HEK293 (cell line): ENCODE measurements around the gene GUCY1A2.

Experiments
- CTCF ChIA-PET: fragments of 350-600 bp; formaldehyde crosslinking; extraction: SDS; loops from one replicate; lab custom pipeline; 2021; ENCODE audit warnings: antibody characterized with exemption; lab: Yijun Ruan, JAX
- POLR2A ChIA-PET: fragments of 300-600 bp; formaldehyde crosslinking; extraction: SDS; loops from one replicate; lab custom pipeline; 2020; ENCODE audit warnings: antibody characterized with exemption, inconsistent platforms; lab: Yijun Ruan, JAX
- H3K27ac ChIP-seq: fragments of 200-500 bp; sonication (Bioruptor generic); 2 replicates; pipeline ENCODE4 v1.5.1; 2014; ENCODE audit warnings: low read depth, low read length, control low read depth, inconsistent platforms; ENCODE audit errors: extremely low read depth
- H3K36me3 ChIP-seq, 2 experiments: fragments of 200-500 bp in 1 of 2; sonication (Bioruptor generic) in 1 of 2; 1 replicate in 1 of 2; 2 replicates in 1 of 2; pipeline ENCODE4 v1.5.1; 2014 to 2017; ENCODE audit warnings: inconsistent platforms in 2 of 2, low read length in 2 of 2; ENCODE audit not compliant: control insufficient read depth in 2 of 2, insufficient read depth in 1 of 2
- H3K4me1 ChIP-seq: fragments of 200-500 bp; sonication (Bioruptor generic); 2 replicates; pipeline ENCODE4 v1.5.1; 2014; ENCODE audit warnings: mild to moderate bottlenecking, low read length, inconsistent platforms; ENCODE audit not compliant: control insufficient read depth, insufficient read depth
- H3K4me3 ChIP-seq: 2 replicates; pipeline ENCODE4 v1.5.1; 2011; ENCODE audit warnings: low read depth, mild to moderate bottlenecking, control low read depth, low read length, moderate library complexity
- H3K9me3 ChIP-seq: fragments of 200-500 bp; sonication (Bioruptor generic); 2 replicates; pipeline ENCODE4 v1.5.1; 2014; ENCODE audit warnings: low read depth, low read length, inconsistent platforms; ENCODE audit not compliant: control insufficient read depth, insufficient read depth
- BCL11A ChIP-seq: fragments of 450-650 bp; formaldehyde crosslinking; IDR thresholded peaks from 2 replicates; pipeline ENCODE4 v1.5.1; 2016; ENCODE audit warnings: low read depth, missing biosample characterization, missing genetic modification characterization
- ZBTB7A ChIP-seq: fragments of 450-650 bp; formaldehyde crosslinking; IDR thresholded peaks from 2 replicates; pipeline ENCODE4 v1.5.1; 2016; ENCODE audit warnings: low read depth, missing biosample characterization, missing genetic modification characterization
- ZIC2 ChIP-seq: fragments of 450-650 bp; formaldehyde crosslinking; IDR thresholded peaks from 2 replicates; pipeline ENCODE4 v1.5.1; 2016; ENCODE audit warnings: missing biosample characterization, missing genetic modification characterization
- ZNF10 ChIP-seq: fragments of 450-650 bp; formaldehyde crosslinking; IDR thresholded peaks from 2 replicates; pipeline ENCODE4 v1.5.1; 2017; ENCODE audit warnings: missing biosample characterization, missing genetic modification characterization
- ZNF133 ChIP-seq: fragments of 450-650 bp; formaldehyde crosslinking; IDR thresholded peaks from 2 replicates; pipeline ENCODE4 v1.5.1; 2016; ENCODE audit warnings: missing biosample characterization, missing genetic modification characterization
- ZNF169 ChIP-seq: fragments of 450-650 bp; formaldehyde crosslinking; IDR thresholded peaks from 2 replicates; pipeline ENCODE4 v1.5.1; 2016; ENCODE audit warnings: missing biosample characterization, missing genetic modification characterization
- ZNF175 ChIP-seq: fragments of 450-650 bp; formaldehyde crosslinking; IDR thresholded peaks from 2 replicates; pipeline ENCODE4 v1.5.1; 2016; ENCODE audit warnings: missing biosample characterization, missing genetic modification characterization
- ZNF2 ChIP-seq: fragments of 450-650 bp; formaldehyde crosslinking; IDR thresholded peaks from 2 replicates; pipeline ENCODE4 v1.5.1; 2016; ENCODE audit warnings: missing biosample characterization, missing genetic modification characterization
- ZNF223 ChIP-seq: fragments of 450-650 bp; formaldehyde crosslinking; IDR thresholded peaks from 2 replicates; pipeline ENCODE4 v1.5.1; 2016; ENCODE audit warnings: missing biosample characterization, missing genetic modification characterization
- ZNF266 ChIP-seq: fragments of 450-650 bp; formaldehyde crosslinking; IDR thresholded peaks from 2 replicates; pipeline ENCODE4 v1.5.1; 2016; ENCODE audit warnings: missing biosample characterization, missing genetic modification characterization, low read depth
- ZNF311 ChIP-seq: fragments of 450-650 bp; formaldehyde crosslinking; IDR thresholded peaks from 2 replicates; pipeline ENCODE4 v1.5.1; 2017; ENCODE audit warnings: missing biosample characterization, missing genetic modification characterization, borderline replicate concordance
- ZNF324 ChIP-seq: fragments of 450-650 bp; formaldehyde crosslinking; IDR thresholded peaks from 2 replicates; pipeline ENCODE4 v1.5.1; 2016; ENCODE audit warnings: missing biosample characterization, missing genetic modification characterization
- ZNF514 ChIP-seq: fragments of 450-650 bp; formaldehyde crosslinking; IDR thresholded peaks from 2 replicates; pipeline ENCODE4 v1.5.1; 2016; ENCODE audit warnings: missing biosample characterization, missing genetic modification characterization
- ZNF600 ChIP-seq: fragments of 450-650 bp; formaldehyde crosslinking; IDR thresholded peaks from 2 replicates; pipeline ENCODE4 v1.5.1; 2016; ENCODE audit warnings: missing biosample characterization, missing genetic modification characterization
- ZNF624 ChIP-seq: fragments of 450-650 bp; formaldehyde crosslinking; IDR thresholded peaks from 2 replicates; pipeline ENCODE4 v1.5.1; 2017; ENCODE audit warnings: missing biosample characterization, missing genetic modification characterization
- ZNF701 ChIP-seq: fragments of 450-650 bp; formaldehyde crosslinking; IDR thresholded peaks from 2 replicates; pipeline ENCODE4 v1.5.1; 2016; ENCODE audit warnings: missing biosample characterization, missing genetic modification characterization
- ZNF707 ChIP-seq: fragments of 450-650 bp; formaldehyde crosslinking; IDR thresholded peaks from 2 replicates; pipeline ENCODE4 v1.5.1; 2016; ENCODE audit warnings: missing biosample characterization, missing genetic modification characterization
- TF ChIP-seq, protein P1 (sequence below): fragments of 450-650 bp; formaldehyde crosslinking; IDR thresholded peaks from 2 replicates; pipeline ENCODE4 v1.5.1; 2016; ENCODE audit warnings: missing biosample characterization, missing genetic modification characterization
- TF ChIP-seq, protein P2 (sequence below): fragments of 450-650 bp; formaldehyde crosslinking; IDR thresholded peaks from 2 replicates; pipeline ENCODE4 v1.5.1; 2017; ENCODE audit warnings: missing biosample characterization, missing genetic modification characterization
- TF ChIP-seq, protein P3 (sequence below): fragments of 450-650 bp; formaldehyde crosslinking; IDR thresholded peaks from 2 replicates; pipeline ENCODE4 v1.5.1; 2016; ENCODE audit warnings: missing biosample characterization, missing genetic modification characterization
- TF ChIP-seq, protein P4 (sequence below): fragments of 450-650 bp; formaldehyde crosslinking; IDR thresholded peaks from 2 replicates; pipeline ENCODE4 v1.5.1; 2016; ENCODE audit warnings: missing biosample characterization, missing genetic modification characterization
- TF ChIP-seq, protein P5 (sequence below): fragments of 450-650 bp; formaldehyde crosslinking; IDR thresholded peaks from 2 replicates; pipeline ENCODE4 v1.5.1; 2017; ENCODE audit warnings: missing biosample characterization, mild to moderate bottlenecking, missing genetic modification characterization, moderate library complexity

GUCY1A2 gene

DNA sequence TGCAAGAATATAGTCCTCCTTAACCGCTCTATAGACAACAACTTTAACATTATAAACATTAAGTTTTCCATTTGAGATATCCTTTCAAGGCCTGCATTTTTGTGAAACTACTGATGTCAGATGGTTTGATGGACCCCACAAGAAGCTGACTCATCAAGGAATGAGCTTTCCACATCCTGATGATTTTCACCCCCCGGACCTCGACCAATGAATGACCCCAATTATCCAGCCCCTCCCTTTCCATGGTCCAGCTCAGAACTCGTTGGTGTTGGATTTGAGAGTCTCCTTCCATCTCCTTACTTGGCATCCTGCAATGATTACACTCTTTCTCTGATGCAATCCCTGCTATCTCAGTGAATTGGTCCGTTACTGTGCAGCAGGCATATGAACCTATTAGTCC is 31.8 kb upstream of the GUCY1A2 start (continued):
- TF ChIP-seq ZNF266 (tag by site-specific recombination) (no peak), ZNF223 (tag by site-specific recombination) (no peak), ZNF169 (tag by site-specific recombination) (no peak), ZNF514 (tag by site-specific recombination) (no peak), ZNF624 (tag by site-specific recombination) (no peak)
- TF ChIP-seq, protein P1, sequence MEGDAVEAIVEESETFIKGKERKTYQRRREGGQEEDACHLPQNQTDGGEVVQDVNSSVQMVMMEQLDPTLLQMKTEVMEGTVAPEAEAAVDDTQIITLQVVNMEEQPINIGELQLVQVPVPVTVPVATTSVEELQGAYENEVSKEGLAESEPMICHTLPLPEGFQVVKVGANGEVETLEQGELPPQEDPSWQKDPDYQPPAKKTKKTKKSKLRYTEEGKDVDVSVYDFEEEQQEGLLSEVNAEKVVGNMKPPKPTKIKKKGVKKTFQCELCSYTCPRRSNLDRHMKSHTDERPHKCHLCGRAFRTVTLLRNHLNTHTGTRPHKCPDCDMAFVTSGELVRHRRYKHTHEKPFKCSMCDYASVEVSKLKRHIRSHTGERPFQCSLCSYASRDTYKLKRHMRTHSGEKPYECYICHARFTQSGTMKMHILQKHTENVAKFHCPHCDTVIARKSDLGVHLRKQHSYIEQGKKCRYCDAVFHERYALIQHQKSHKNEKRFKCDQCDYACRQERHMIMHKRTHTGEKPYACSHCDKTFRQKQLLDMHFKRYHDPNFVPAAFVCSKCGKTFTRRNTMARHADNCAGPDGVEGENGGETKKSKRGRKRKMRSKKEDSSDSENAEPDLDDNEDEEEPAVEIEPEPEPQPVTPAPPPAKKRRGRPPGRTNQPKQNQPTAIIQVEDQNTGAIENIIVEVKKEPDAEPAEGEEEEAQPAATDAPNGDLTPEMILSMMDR: no peak

DNA sequence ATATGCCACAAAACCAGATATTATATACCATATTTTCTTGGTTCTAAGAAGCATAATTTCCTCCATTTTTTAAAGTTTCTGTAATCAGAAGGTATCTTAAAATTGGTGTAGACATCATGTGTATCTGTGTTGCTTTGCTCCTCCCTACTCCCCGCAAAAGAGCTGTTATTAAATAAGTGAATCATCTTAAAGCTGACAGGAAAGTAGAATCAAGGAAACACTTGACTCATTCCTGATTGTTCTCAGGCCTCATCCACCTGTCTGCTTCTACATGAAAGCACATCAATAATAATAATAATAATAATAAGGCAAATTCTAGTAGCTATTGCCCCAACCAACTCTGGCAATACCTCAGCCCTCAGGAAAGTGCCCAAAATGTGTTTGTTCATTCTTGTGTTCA is 26.2 kb upstream of the GUCY1A2 start:
- Histone ChIP-seq H3K27ac (no peak overlapping the region), H3K9me3 (no peaks in the 10 kb centered on the region), H3K36me3 (no peaks in the 10 kb centered on the region), H3K4me1 (no peaks in the 10 kb centered on the region), H3K4me3 (no peak overlapping the region)
- no peak for TF ChIP-seq ZNF10 (tag by site-specific recombination)
- TF ChIP-seq, protein P2, sequence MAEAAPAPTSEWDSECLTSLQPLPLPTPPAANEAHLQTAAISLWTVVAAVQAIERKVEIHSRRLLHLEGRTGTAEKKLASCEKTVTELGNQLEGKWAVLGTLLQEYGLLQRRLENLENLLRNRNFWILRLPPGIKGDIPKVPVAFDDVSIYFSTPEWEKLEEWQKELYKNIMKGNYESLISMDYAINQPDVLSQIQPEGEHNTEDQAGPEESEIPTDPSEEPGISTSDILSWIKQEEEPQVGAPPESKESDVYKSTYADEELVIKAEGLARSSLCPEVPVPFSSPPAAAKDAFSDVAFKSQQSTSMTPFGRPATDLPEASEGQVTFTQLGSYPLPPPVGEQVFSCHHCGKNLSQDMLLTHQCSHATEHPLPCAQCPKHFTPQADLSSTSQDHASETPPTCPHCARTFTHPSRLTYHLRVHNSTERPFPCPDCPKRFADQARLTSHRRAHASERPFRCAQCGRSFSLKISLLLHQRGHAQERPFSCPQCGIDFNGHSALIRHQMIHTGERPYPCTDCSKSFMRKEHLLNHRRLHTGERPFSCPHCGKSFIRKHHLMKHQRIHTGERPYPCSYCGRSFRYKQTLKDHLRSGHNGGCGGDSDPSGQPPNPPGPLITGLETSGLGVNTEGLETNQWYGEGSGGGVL (tag by site-specific recombination): no peak
- TF ChIP-seq ZIC2: no peak
- TF ChIP-seq ZNF600 (tag by site-specific recombination): no peak
- no peak for TF ChIP-seq ZNF175 (tag by site-specific recombination)
- TF ChIP-seq, protein P1: no peak
- TF ChIP-seq, protein P3, sequence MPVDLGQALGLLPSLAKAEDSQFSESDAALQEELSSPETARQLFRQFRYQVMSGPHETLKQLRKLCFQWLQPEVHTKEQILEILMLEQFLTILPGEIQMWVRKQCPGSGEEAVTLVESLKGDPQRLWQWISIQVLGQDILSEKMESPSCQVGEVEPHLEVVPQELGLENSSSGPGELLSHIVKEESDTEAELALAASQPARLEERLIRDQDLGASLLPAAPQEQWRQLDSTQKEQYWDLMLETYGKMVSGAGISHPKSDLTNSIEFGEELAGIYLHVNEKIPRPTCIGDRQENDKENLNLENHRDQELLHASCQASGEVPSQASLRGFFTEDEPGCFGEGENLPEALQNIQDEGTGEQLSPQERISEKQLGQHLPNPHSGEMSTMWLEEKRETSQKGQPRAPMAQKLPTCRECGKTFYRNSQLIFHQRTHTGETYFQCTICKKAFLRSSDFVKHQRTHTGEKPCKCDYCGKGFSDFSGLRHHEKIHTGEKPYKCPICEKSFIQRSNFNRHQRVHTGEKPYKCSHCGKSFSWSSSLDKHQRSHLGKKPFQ (tag by site-specific recombination): no peak
- no peak for TF ChIP-seq ZNF311
- TF ChIP-seq, protein P4, sequence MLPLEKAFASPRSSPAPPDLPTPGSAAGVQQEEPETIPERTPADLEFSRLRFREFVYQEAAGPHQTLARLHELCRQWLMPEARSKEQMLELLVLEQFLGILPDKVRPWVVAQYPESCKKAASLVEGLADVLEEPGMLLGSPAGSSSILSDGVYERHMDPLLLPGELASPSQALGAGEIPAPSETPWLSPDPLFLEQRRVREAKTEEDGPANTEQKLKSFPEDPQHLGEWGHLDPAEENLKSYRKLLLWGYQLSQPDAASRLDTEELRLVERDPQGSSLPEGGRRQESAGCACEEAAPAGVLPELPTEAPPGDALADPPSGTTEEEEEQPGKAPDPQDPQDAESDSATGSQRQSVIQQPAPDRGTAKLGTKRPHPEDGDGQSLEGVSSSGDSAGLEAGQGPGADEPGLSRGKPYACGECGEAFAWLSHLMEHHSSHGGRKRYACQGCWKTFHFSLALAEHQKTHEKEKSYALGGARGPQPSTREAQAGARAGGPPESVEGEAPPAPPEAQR (tag by site-specific recombination): no peak
- no peak for TF ChIP-seq ZNF324 (tag by site-specific recombination)
- no peak for TF ChIP-seq ZNF133 (tag by site-specific recombination)
- TF ChIP-seq ZNF707 (tag by site-specific recombination): no peak
- no peak for TF ChIP-seq BCL11A
- TF ChIP-seq, protein P5, sequence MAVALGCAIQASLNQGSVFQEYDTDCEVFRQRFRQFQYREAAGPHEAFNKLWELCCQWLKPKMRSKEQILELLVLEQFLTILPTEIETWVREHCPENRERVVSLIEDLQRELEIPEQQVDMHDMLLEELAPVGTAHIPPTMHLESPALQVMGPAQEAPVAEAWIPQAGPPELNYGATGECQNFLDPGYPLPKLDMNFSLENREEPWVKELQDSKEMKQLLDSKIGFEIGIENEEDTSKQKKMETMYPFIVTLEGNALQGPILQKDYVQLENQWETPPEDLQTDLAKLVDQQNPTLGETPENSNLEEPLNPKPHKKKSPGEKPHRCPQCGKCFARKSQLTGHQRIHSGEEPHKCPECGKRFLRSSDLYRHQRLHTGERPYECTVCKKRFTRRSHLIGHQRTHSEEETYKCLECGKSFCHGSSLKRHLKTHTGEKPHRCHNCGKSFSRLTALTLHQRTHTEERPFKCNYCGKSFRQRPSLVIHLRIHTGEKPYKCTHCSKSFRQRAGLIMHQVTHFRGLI (tag by site-specific recombination): no peak
- TF ChIP-seq ZNF2 (tag by site-specific recombination): no peak
- TF ChIP-seq ZNF701 (tag by site-specific recombination): no peak
- TF ChIP-seq ZBTB7A (tag by site-specific recombination): no peak
- CTCF ChIA-PET: interaction anchor here (0.7 kb wide), 1 partner anchor 639 kb away, joined by 3 read pairs; no protein-coding TSS in a partner anchor
- POLR2A ChIA-PET: no interaction called here
